GM12878 (cell line): ENCODE measurements around the gene SLC25A13. TPM values are rescaled to one million over a fixed set of nuclear protein-coding genes. Genes with fewer than 3 reads are reported as not detected.
A peak's percentile ranks its signal among the peaks of the same experiment; 100 is the strongest.

Experiments used
- ATAC-seq: fragments of 200-7000 bp; cut with Tn5 transposase; 3 replicates; pipeline ENCODE4 v1.9.1; 2020; ENCODE audit warnings: mild to moderate bottlenecking, moderate library complexity
- BruUV-seq: library from RNA; stranded (reverse); fragments of 400-500 nt; replicated peaks from 2 replicates; lab custom pipeline; 2021; lab: Mats Ljungman, UMichigan
- CTCF ChIA-PET: fragments of 300-600 bp; sonication (Branson Sonifier 250); formaldehyde crosslinking; extraction: SDS; loops from one replicate; lab custom pipeline; 2021; ENCODE audit warnings: inconsistent platforms; lab: Yijun Ruan, JAX
- POLR2A ChIA-PET: fragments of 350-600 bp; formaldehyde crosslinking; extraction: SDS; loops from one replicate; lab custom pipeline; 2021; ENCODE audit warnings: inconsistent platforms; lab: Charles Lee
- RAD21 ChIA-PET: fragments of 300-600 bp; sonication (Branson Sonifier 250); formaldehyde crosslinking; loops from one replicate; lab custom pipeline; 2023; ENCODE audit warnings: antibody characterized with exemption; ENCODE audit not compliant: unreplicated experiment; lab: Charles Lee
- SMC1A ChIA-PET: fragments of 300-600 bp; sonication (Branson Sonifier 250); formaldehyde crosslinking; loops from one replicate; lab custom pipeline; 2023; ENCODE audit not compliant: unreplicated experiment, uncharacterized antibody; lab: Charles Lee
- DNase-seq: peaks from one replicate; pipeline ENCODE4 v3.0.0-alpha.2; 2011; ENCODE audit warnings: low read depth, low spot score
- FAIRE-seq: peaks from 3 replicates; lab custom pipeline; 2011; peaks lifted over from hg19 to GRCh38; lab: Jason Lieb, UNC
- H2AFZ ChIP-seq: 2 replicates; pipeline ENCODE4 v1.6.0; 2011; ENCODE audit warnings: low read depth, low read length, control low read depth; ENCODE audit not compliant: control insufficient read depth
- H3K27ac ChIP-seq: 2 replicates; pipeline ENCODE4 v1.5.1; 2011; ENCODE audit warnings: control low read depth; ENCODE audit not compliant: control insufficient read depth, insufficient read depth
- H3K27me3 ChIP-seq, 2 experiments: replicated peaks in 1 of 2; 2 replicates each; pipeline versions ENCODE4 v1.6.0 to v1.6.1; 2011; ENCODE audit warnings: low read length in 1 of 2; ENCODE audit not compliant: control insufficient read depth in 2 of 2, insufficient read depth in 2 of 2
- H3K36me3 ChIP-seq, 2 experiments: 2 replicates each; pipeline ENCODE4 v1.5.1; 2011; ENCODE audit warnings: low read length in 1 of 2; ENCODE audit not compliant: control insufficient read depth in 2 of 2, insufficient read depth in 2 of 2
- H3K4me1 ChIP-seq: 2 replicates; pipeline ENCODE4 v1.6.1; 2011; ENCODE audit warnings: mild to moderate bottlenecking, low read length, moderate library complexity, mixed read lengths; ENCODE audit not compliant: control insufficient read depth, insufficient read depth
- H3K4me2 ChIP-seq: 2 replicates; pipeline ENCODE4 v1.6.0; 2011; ENCODE audit warnings: control low read depth; ENCODE audit not compliant: control insufficient read depth, insufficient read depth
- H3K4me3 ChIP-seq: fragments of 200-600 bp; sonication (generic); 2 replicates; pipeline ENCODE4 v1.5.1; 2016
- H3K79me2 ChIP-seq: 2 replicates; pipeline ENCODE4 v1.6.0; 2011; ENCODE audit warnings: low read length; ENCODE audit not compliant: control insufficient read depth, insufficient read depth
- H3K9ac ChIP-seq: 2 replicates; pipeline ENCODE4 v1.8.0; 2011; ENCODE audit warnings: low read length, control low read depth, mixed read lengths; ENCODE audit not compliant: control insufficient read depth, insufficient read depth
- H3K9me3 ChIP-seq: replicated peaks from 3 replicates; pipeline ENCODE4 v1.5.1; 2011; ENCODE audit warnings: mild to moderate bottlenecking, low read length; ENCODE audit not compliant: control insufficient read depth, insufficient read depth
- H4K20me1 ChIP-seq: 2 replicates; pipeline ENCODE4 v1.6.0; 2011; ENCODE audit not compliant: control insufficient read depth, insufficient read depth
- ATF7 ChIP-seq: fragments of 450-650 bp; IDR thresholded peaks from 2 replicates; pipeline ENCODE4 v1.6.1; 2016; ENCODE audit warnings: low read depth, mild to moderate bottlenecking
- EP300 ChIP-seq, 2 experiments: fragments of 150-350 bp in 1 of 2; IDR thresholded peaks; 2 replicates each; pipeline ENCODE4 v1.6.1; 2011 to 2012; ENCODE audit warnings: low read depth in 2 of 2, low read length in 2 of 2, borderline replicate concordance in 1 of 2, improper control_type of control experiment in 1 of 2, inconsistent platforms in 1 of 2; ENCODE audit not compliant: control insufficient read depth in 1 of 2
- PAX5 ChIP-seq: IDR thresholded peaks from 2 replicates; pipeline ENCODE4 v1.6.1; 2011; ENCODE audit warnings: low read depth, low read length, borderline replicate concordance
- RUNX3 ChIP-seq: IDR thresholded peaks from 2 replicates; pipeline ENCODE4 v1.6.1; 2012; ENCODE audit warnings: low read length, inconsistent platforms
- STAT3 ChIP-seq: IDR thresholded peaks from 2 replicates; pipeline ENCODE4 v1.6.1; 2011; ENCODE audit warnings: low read depth, low read length, improper control_type of control experiment
- SUZ12 ChIP-seq: fragments of 200-600 bp; sonication (generic); IDR thresholded peaks from one replicate; pipeline ENCODE4 v1.6.1; 2018; ENCODE audit warnings: antibody characterized with exemption, mild to moderate bottlenecking; ENCODE audit not compliant: unreplicated experiment
- ZNF217 ChIP-seq: fragments of 450-650 bp; IDR thresholded peaks from 2 replicates; pipeline ENCODE4 v1.6.1; 2017; ENCODE audit warnings: antibody characterized with exemption, mild to moderate bottlenecking
- WGBS: methylation state at CpG from one replicate; pipeline ENCODE4 v1.1.6; 2016; ENCODE audit warnings: low lambda C conversion rate; ENCODE audit not compliant: insufficient replicate concordance, insufficient coverage; ENCODE audit errors: missing lambda C conversion rate; 5-methylcytosine and 5-hydroxymethylcytosine counted together
- in situ Hi-C: fragments of 300-500 bp; cut with MboI; formaldehyde crosslinking; loops from 9 replicates; pipeline ENCODE4 v1.14.3; 2018; ENCODE audit warnings: mixed read lengths
- intact Hi-C: fragments of 100-400 bp; cut with micrococcal nuclease; formaldehyde crosslinking; loops from one replicate; pipeline ENCODE4 v1.14.2; 2022; ENCODE audit not compliant: unreplicated experiment
- polyA plus RNA-seq, 11 experiments: library from polyadenylated mRNA; depleted of rRNA in 4 of 11; unstranded in 6 of 11; stranded (reverse) in 5 of 11; fragments of >200 nt; fragmentation: Nextera tagmentation in 4 of 11; fragmentation: Illumina TruSeq in 1 of 11; extraction: Ambion mirVana in 4 of 11; extraction: Trizol in 1 of 11; gene quantifications; 1 replicate in 1 of 11; 2 replicates in 10 of 11; pipeline versions ENCODE4 v1.2.1 to v1.2.3, GENCODE V29; 2011 to 2016; ENCODE audit warnings: inconsistent platforms in 2 of 11, missing spikeins in 2 of 11, low read depth in 1 of 11
- total RNA-seq, 4 experiments: library from RNA; depleted of rRNA in 3 of 4; stranded (reverse); fragments of >200 nt in 3 of 4; fragmentation: Illumina TruSeq in 1 of 4; extraction: Trizol in 1 of 4; gene quantifications; 2 replicates each; pipeline versions ENCODE4 v1.2.1 to v1.2.3, GENCODE V29; 2013 to 2021
- TF ChIP-seq, protein P1 (sequence below): IDR thresholded peaks from 2 replicates; pipeline ENCODE4 v1.6.1; 2012; ENCODE audit warnings: low read length, inconsistent platforms
- TF ChIP-seq, protein P2 (sequence below): fragments of 450-650 bp; formaldehyde crosslinking; IDR thresholded peaks from 2 replicates; pipeline ENCODE4 v1.5.0; 2022; ENCODE audit warnings: mild to moderate bottlenecking, missing genetic modification characterization
- TF ChIP-seq, protein P3 (sequence below): fragments of 450-650 bp; IDR thresholded peaks from 2 replicates; pipeline ENCODE4 v1.6.1; 2016; ENCODE audit warnings: mild to moderate bottlenecking

Gene SLC25A13
- total and polyA plus RNA-seq, 10 of the 15 experiments (the other 5 are each of a cell fraction or from before 2014, with no cell fraction given) = 7.0 to 24.7 (median 18.6) TPM

DNA sequence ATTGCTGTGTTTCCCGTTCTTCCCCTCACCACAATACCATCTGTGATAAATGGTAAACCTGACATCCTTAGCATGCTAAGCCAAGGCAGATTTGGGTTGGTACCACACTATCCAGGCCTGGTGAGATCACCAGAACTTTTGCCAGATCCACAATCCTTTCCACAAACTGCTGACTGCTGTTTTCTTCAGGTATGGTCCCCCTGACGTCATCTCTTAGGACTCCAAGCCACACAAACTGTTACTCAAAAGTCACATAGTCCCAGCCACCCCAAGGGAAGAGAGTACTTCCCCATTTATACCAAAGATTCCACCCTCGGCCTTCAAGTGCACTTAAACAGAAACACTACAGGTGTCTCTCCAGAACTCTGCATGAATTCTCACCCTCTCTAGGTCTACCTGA is 34.8 kb downstream of the SLC25A13 start:
- Histone ChIP-seq H3K79me2 (peaks cover 5% of the 10 kb centered on the region), H3K27me3 (no peaks in the 10 kb centered on the region), H3K4me2 (no peak overlapping the region), H4K20me1 (no peaks in the 10 kb centered on the region)
- no peak for DNase-seq
- 0 out of 2 replicates have a peak, but pooled peaks have one; percentile 4 for TF ChIP-seq RUNX3
- TF ChIP-seq ATF7 = peak; percentile 54; the same call in 1 of the 2 replicates
- no peak for TF ChIP-seq PAX5
- no peak for TF ChIP-seq ZNF217
- TF ChIP-seq STAT3 = no peak
- no peak for TF ChIP-seq SUZ12
- TF ChIP-seq, protein P1, sequence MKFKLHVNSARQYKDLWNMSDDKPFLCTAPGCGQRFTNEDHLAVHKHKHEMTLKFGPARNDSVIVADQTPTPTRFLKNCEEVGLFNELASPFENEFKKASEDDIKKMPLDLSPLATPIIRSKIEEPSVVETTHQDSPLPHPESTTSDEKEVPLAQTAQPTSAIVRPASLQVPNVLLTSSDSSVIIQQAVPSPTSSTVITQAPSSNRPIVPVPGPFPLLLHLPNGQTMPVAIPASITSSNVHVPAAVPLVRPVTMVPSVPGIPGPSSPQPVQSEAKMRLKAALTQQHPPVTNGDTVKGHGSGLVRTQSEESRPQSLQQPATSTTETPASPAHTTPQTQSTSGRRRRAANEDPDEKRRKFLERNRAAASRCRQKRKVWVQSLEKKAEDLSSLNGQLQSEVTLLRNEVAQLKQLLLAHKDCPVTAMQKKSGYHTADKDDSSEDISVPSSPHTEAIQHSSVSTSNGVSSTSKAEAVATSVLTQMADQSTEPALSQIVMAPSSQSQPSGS = peak; percentile 66
- TF ChIP-seq, protein P2, sequence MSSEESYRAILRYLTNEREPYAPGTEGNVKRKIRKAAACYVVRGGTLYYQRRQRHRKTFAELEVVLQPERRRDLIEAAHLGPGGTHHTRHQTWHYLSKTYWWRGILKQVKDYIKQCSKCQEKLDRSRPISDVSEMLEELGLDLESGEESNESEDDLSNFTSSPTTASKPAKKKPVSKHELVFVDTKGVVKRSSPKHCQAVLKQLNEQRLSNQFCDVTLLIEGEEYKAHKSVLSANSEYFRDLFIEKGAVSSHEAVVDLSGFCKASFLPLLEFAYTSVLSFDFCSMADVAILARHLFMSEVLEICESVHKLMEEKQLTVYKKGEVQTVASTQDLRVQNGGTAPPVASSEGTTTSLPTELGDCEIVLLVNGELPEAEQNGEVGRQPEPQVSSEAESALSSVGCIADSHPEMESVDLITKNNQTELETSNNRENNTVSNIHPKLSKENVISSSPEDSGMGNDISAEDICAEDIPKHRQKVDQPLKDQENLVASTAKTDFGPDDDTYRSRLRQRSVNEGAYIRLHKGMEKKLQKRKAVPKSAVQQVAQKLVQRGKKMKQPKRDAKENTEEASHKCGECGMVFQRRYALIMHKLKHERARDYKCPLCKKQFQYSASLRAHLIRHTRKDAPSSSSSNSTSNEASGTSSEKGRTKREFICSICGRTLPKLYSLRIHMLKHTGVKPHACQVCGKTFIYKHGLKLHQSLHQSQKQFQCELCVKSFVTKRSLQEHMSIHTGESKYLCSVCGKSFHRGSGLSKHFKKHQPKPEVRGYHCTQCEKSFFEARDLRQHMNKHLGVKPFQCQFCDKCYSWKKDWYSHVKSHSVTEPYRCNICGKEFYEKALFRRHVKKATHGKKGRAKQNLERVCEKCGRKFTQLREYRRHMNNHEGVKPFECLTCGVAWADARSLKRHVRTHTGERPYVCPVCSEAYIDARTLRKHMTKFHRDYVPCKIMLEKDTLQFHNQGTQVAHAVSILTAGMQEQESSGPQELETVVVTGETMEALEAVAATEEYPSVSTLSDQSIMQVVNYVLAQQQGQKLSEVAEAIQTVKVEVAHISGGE (CRISPR knock-in tag) = no peak
- no peak for TF ChIP-seq EP300 (IDR thresholded peaks at IDR 0.05; ENCODE audit: borderline replicate concordance in 1 of 2, control insufficient read depth in 1 of 2, low read depth in 2 of 2, low read length in 2 of 2)
- TF ChIP-seq, protein P3, sequence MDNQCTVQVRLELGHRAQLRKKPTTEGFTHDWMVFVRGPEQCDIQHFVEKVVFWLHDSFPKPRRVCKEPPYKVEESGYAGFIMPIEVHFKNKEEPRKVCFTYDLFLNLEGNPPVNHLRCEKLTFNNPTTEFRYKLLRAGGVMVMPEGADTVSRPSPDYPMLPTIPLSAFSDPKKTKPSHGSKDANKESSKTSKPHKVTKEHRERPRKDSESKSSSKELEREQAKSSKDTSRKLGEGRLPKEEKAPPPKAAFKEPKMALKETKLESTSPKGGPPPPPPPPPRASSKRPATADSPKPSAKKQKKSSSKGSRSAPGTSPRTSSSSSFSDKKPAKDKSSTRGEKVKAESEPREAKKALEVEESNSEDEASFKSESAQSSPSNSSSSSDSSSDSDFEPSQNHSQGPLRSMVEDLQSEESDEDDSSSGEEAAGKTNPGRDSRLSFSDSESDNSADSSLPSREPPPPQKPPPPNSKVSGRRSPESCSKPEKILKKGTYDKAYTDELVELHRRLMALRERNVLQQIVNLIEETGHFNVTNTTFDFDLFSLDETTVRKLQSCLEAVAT = no peak
- TF ChIP-seq, all 136 proteins: peak for 3
- Histone ChIP-seq H3K36me3 (no peaks in the 10 kb centered on the region; a peak in 2 of 4 replicates), H3K4me1 (peaks cover 11% of the 10 kb centered on the region), H3K9ac (no peak overlapping the region), H3K27ac (no peak overlapping the region), H3K4me3 (no peak overlapping the region), H3K9me3 (peaks cover 9% of the 10 kb centered on the region; the same call in 2 of the 3 replicates), H2AFZ (no peak overlapping the region)
- ATAC-seq (peak; percentile 41), FAIRE-seq (no peak)
- POLR2A ChIA-PET = no interaction called here
- SMC1A ChIA-PET = no interaction called here
- 53% methylated on average over 3 of the region's 3 CpGs for WGBS
- RAD21 ChIA-PET = no interaction called here
- intact Hi-C loops (no loop called here), in situ Hi-C loops (no loop called here)
- no TSS peak for BruUV-seq
- CTCF ChIA-PET = no interaction called here
